Right lobe of liver (tissue), 6 donors: ENCODE results near the gene PRR15. TPM values are rescaled to one million over a fixed set of nuclear protein-coding genes. Genes with fewer than 3 reads are reported as not detected.
A peak's percentile ranks its signal among the peaks of the same experiment; 100 is the strongest.

Experiments used
- ATAC-seq, 4 donors: fragments of 200-7000 bp; cut with Tn5 transposase; one replicate each; pipeline ENCODE4 v1.9.1; 2020; ENCODE audit warnings: mild to moderate bottlenecking in 4 of 4, moderate library complexity in 4 of 4
- DNase-seq, 3 donors: peaks; one replicate each; pipeline ENCODE4 v3.0.0-alpha.2; 2020
- H3K27ac ChIP-seq, 3 donors: fragments of 200-600 bp; one replicate each; pipeline ENCODE4 v1.8.0; 2022
- H3K27me3 ChIP-seq, 2 donors: fragments of 200-600 bp; one replicate each; pipeline ENCODE4 v1.8.0; 2022
- H3K36me3 ChIP-seq, 4 donors: fragments of 200-600 bp; sonication (generic) in 1 of 4; one replicate each; pipeline versions ENCODE4 v1.5.1 to v1.8.0; 2017 to 2022; ENCODE audit warnings: control low read depth in 1 of 4
- H3K4me1 ChIP-seq, 4 donors: fragments of 200-600 bp; sonication (generic) in 1 of 4; one replicate each; pipeline versions ENCODE4 v1.5.1 to v1.8.0; 2017 to 2022; ENCODE audit warnings: control low read depth in 1 of 4
- H3K4me3 ChIP-seq, 3 donors: fragments of 200-600 bp; one replicate each; pipeline ENCODE4 v1.8.0; 2022
- H3K9me3 ChIP-seq, 4 donors: fragments of 200-600 bp; sonication (generic) in 1 of 4; one replicate each; pipeline versions ENCODE4 v1.5.1 to v1.8.0; 2017 to 2022; ENCODE audit warnings: control low read depth in 1 of 4
- CTCF ChIP-seq, 4 donors: fragments of 200-600 bp in 3 of 4; fragments of 450-650 bp in 1 of 4; IDR thresholded peaks; one replicate each; pipeline versions ENCODE4 v1.5.1 to v1.8.0; 2016 to 2022; ENCODE audit warnings: antibody characterized with exemption in 4 of 4, mild to moderate bottlenecking in 2 of 4
- POLR2A ChIP-seq: fragments of 450-650 bp; IDR thresholded peaks from one replicate; pipeline ENCODE4 v1.6.1; 2017; ENCODE audit warnings: antibody characterized with exemption, mild to moderate bottlenecking
- WGBS: methylation state at CpG from one replicate; pipeline ENCODE4 v1.1.6; 2018; ENCODE audit warnings: low coverage, low lambda C conversion rate; ENCODE audit not compliant: insufficient coverage; ENCODE audit errors: missing lambda C conversion rate; 5-methylcytosine and 5-hydroxymethylcytosine counted together
- intact Hi-C, 2 donors: fragments of 100-400 bp; cut with DNase I; formaldehyde crosslinking; loops; one replicate each; pipeline versions ENCODE4 v1.11.2 to v1.14.1; 2022
- total RNA-seq, 6 experiments: library from RNA; depleted of rRNA in 2 of 6; stranded (reverse); fragments of >200 nt in 2 of 6; fragmentation: NEBNext Ultra II Directional in 3 of 6; extraction: Animal tissue kit (Norgen Biotek cat#: 25700) in 3 of 6; gene quantifications; one replicate each; pipeline versions ENCODE4 v1.1.0 to v1.2.4, GENCODE V29; 2016 to 2023
- donor health status: DM: no; HTN: yes; CAD: no.
- donor health status: DM: no; HTN: no; CAD: no.
- donor health status: DM: no; HTN: no; CAD: no.
- donor health status: DM: no; HTN: yes; CAD: no.
- donor health status: DM: no; HTN: yes; CAD: no.

The PRR15 gene
- total RNA-seq, 6 experiments from 2014 or later, result 0.18 to 1.3 (median 0.42) TPM; not detected in 3

DNA sequence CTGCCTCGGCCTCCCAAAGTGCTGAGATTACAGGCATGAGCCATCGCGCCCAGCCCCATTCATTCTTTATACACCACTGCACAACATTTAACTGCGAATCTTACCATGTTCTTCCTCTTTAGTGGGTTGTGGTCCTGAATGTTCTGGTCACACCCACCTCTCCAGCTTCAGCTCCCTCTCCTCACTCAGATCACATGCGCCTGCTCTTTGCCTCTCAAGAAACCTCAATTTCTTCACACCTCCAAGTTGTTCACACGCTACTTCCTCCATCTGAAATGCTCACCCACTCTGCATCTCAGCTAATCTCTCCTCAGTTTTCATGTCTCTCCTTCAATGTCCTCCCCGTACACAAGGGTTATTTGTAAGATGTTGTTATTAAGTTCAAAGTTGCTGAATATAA is 2.4 kb upstream of the PRR15 start:
- Histone ChIP-seq H3K36me3 (no peaks in the 10 kb centered on the region), H3K4me1 (peaks cover 0 to 32% (median 0%) of the 10 kb centered on the region in 4 donors), H3K27me3 (no peaks in the 10 kb centered on the region), H3K27ac (no peak overlapping the region), H3K9me3 (no peaks in the 10 kb centered on the region), H3K4me3 (no peak overlapping the region)
- no peak for TF ChIP-seq POLR2A
- TF ChIP-seq CTCF (IDR thresholded peaks at IDR 0.05), result no peak
- intact Hi-C loops, result no loop called here
- DNase-seq (no peak), ATAC-seq (no peak)
- 65% methylated on average over 5 of the region's 7 CpGs for WGBS

DNA sequence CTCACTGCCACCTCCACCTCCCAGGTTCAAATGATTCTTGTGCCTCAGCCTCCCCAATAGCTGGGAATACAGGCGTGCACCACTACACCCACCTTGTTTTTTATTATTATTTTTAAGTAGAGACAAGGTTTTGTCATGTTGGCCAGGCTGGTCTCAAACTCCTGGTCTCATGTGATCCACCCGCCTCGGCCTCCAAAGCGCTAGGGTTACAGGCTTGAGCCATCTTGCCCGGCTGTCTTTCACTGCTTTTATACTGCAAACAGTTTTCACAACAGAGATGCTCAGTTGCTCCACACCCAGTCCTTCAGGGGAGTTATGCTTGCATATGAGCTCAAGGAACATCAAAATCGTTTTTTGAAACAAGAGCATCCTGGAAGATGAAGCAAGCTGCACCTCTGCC is 1.3 kb upstream of the PRR15 start:
- ATAC-seq (no peak), DNase-seq (no peak)
- TF ChIP-seq CTCF (IDR thresholded peaks at IDR 0.05) (no peak), POLR2A (no peak)
- H3K27ac ChIP-seq, result no peak overlapping the region
- intact Hi-C loops, result no loop called here
- H3K4me1 ChIP-seq, result peaks cover 0 to 34% (median 0%) of the 10 kb centered on the region in 4 donors
- 74% methylated on average over 6 of the region's 6 CpGs for WGBS
- no peaks in the 10 kb centered on the region for H3K36me3 ChIP-seq
- H3K9me3 ChIP-seq, result no peaks in the 10 kb centered on the region
- H3K27me3 ChIP-seq, result no peaks in the 10 kb centered on the region
- H3K4me3 ChIP-seq, result no peak overlapping the region

DNA sequence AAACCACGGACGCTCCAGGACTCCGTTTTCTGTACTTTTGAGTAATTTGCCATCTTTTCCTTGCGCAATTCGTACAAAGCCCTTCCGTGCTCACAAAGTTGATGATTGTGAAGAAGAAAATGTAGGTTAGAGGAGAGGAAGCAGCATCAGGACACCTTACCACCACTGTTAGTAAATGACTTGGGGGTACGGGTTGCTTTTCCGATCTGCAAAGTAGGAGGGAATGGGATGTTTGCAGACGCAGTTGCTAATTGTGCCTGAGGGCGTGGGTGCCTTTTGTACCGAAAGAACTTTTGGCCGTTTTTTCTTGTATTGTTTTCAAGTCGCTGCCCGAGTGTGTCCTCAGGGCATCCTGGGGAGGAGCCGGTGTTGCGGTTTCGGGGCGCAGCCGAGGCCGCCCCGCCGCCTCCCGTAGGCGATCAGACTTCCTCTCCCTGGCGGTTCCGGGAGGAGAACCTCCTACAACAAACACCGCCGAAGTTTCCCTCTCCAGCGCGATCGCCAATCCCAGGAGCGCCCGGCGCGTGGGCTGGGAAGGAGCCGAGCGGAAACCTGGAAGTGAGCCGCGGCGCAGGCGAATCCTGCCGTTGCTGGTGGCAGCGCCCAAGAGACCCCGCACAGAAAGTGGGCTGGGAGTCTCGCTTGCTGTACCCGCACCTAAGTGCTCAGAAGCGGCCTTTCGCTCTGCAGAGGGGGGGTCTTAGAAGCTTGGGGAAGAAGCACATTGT is 1.0 kb downstream of the PRR15 start:
- no peaks in the 10 kb centered on the region for H3K27me3 ChIP-seq
- H3K4me3 ChIP-seq, result peak overlapping the region; percentile 47 to 53 (median 47)
- TF ChIP-seq CTCF (IDR thresholded peaks at IDR 0.05) (no peak), POLR2A (no peak)
- ATAC-seq (peak; percentile 56 to 65 (median 61)), DNase-seq (peak; percentile 47 to 61 (median 49))
- no peaks in the 10 kb centered on the region for H3K9me3 ChIP-seq
- peaks cover 0 to 34% (median 0%) of the 10 kb centered on the region in 4 donors for H3K4me1 ChIP-seq
- intact Hi-C loops, result no loop called here
- under 1% methylated on average over 28 of the region's 48 CpGs for WGBS
- no peak overlapping the region for H3K27ac ChIP-seq
- H3K36me3 ChIP-seq, result no peaks in the 10 kb centered on the region

DNA sequence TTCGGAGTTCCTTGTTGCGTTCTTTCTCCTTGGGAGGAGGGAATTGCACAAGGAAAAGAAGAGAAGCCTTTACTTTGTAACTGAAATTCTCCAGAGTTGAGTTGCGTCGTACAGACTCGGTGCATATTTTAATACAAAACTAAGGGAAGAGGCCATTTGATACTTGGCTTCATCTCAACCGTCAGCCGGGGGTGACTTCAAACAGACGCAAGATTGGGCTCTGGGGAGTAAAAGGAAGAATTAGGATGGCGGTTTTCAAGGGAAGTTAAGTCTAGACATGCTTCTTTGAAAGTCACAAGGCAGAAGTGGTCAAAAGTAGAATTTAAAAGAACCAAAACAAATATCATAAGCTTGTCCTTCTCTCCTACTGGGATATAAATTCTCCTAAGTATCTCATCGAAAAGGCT is 1.6 kb downstream of the PRR15 start:
- WGBS, result 3% methylated on average over 10 of the region's 10 CpGs
- no peak for TF ChIP-seq CTCF (IDR thresholded peaks at IDR 0.05)
- TF ChIP-seq POLR2A, result no peak
- H3K4me3 ChIP-seq, result peak overlapping the region; percentile 47 to 53 (median 47)
- peaks cover 0 to 34% (median 0%) of the 10 kb centered on the region in 4 donors for H3K4me1 ChIP-seq
- no peaks in the 10 kb centered on the region for H3K27me3 ChIP-seq
- ATAC-seq (no peak), DNase-seq (no peak)
- intact Hi-C loops, result no loop called here
- H3K9me3 ChIP-seq, result no peaks in the 10 kb centered on the region
- no peak overlapping the region for H3K27ac ChIP-seq
- H3K36me3 ChIP-seq, result no peaks in the 10 kb centered on the region
